Measurements from ENCODE around the gene PIP4K2B.

The PIP4K2B gene

DNA sequence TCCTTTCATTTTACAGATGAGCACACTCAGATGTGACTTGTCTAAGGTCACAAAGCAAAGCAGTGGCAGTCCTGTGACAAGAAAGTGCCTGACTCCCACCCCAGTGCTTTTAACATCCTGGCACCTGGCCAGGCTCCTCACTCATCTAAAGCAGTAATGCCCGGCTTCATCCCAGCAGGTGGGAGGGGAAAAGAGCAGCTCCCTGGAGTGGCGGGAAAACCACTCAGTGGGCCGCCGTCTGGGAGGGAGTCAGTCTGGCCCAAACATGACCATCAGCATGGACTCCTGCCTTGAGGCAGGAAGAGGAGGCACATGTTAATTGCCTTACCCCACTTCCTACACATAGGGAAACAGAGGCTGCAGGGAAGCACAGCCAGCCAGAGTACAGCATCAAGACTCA is 53.8 kb downstream of the PIP4K2B start:
- TF ChIP-seq ZNF274 (IDR thresholded peaks at IDR 0.05; ENCODE audit: low read depth, low read length) = no peak

DNA sequence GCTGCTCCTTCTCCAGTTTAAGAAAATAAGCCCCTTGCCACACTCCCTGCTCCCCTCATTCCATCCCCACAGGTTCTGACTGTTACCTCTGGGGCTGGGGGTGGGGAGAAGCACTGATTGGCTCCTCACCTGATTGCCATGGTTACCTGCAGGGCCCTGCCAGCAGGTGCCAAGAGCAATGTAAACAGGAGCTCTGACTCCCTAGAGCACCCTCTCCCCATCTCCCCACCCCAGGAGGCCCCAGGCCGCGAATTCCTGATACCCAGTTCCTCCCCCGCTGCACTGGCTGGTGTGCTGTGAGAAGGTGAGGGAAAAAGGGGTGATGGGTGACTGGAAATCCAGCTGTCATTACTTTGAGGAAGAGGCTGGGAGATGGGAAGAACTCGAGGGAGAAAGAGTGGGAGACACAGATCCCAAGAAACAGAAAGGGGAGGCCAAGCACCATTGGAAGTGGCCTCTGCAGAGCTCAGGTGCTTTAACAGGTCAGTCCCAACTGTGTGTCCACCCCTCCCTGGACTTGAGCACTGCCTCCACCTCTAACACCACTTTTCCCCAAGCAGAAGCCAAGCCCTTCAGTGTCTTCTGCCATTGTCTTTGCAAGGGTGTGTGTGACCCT is 55.7 kb downstream of the PIP4K2B start:
- no peak overlapping the region for H3K4me3 ChIP-seq (ENCODE audit: low read length)
- no peak for TF ChIP-seq ZNF274 (IDR thresholded peaks at IDR 0.05; ENCODE audit: low read depth, low read length)

More for the DNA sequence above, 53.8 kb downstream of the PIP4K2B start:
- no peak overlapping the region; the same call in 1 of the 2 replicates for H3K4me3 ChIP-seq (ENCODE audit: low read length)

DNA sequence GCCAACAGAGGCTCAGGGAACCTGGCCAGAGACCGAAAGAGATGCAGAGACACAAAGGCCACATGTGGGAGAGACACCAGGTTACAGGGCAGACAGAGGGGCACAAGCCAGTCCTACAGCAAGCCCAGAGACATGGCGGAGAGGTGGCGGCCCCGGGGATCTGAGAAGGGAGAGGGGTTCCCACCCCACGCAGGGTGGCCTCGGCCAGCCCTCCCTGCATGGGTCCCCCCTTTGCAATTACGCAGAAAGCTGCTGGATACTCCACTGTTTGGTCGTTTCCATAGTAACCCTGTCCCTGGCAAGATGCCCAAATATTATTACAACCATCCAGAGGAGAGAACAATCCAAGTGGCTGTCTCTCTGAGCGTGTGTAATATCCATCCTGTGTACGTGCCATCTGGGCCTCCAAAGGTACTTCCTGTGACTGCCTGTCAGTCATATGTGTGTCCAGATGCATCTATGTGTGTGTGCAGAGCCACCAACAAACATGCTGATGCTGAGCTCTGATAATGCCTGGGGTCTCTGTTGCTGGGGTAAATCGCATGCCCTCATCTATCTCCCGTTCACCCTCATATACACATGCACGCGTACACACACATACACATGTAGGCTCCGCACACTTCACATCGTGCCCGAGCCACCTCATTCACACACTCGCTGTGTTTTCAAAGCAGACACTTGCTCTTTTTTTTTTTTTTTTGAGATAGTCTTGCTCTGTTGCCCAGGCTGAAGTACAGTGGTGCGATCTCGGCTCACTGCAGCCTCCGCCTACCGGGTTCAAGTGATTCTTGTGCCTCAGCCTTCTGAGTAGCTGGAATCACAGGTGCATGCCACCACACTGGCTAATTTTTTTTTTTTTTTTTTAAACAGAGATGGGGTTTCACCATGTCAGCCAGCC is 56.7 kb downstream of the PIP4K2B start:
- no peak for TF ChIP-seq ZNF274 (IDR thresholded peaks at IDR 0.05; ENCODE audit: low read depth, low read length)
- H3K4me3 ChIP-seq (ENCODE audit: low read length) = no peak overlapping the region

DNA sequence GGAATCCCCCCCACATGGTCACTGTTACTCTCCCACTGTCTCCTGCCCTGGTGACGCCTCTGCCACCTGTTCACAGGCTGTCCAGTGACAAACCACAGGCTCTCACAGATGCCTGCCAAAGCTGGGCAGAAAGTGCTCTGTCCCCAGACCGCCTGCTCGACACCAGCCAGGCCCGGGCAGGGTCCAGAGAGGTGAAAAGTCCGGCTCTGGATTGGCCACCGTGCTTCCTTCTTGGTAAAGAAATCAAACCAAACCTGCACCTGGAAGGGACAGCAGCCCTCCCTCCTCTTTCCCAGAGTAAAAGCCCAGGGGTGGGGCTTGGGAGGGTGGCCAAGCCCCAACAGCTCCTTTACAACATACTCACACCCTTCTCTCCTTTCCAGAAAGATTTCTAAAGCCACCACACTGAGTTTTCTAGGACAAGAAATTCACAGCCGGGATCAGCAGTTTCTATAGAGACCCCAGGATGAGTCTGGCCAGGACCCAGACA is 57.4 kb downstream of the PIP4K2B start:
- no peak for TF ChIP-seq ZNF274 (IDR thresholded peaks at IDR 0.05; ENCODE audit: low read depth, low read length)
- no peak overlapping the region for H3K4me3 ChIP-seq (ENCODE audit: low read length)

DNA sequence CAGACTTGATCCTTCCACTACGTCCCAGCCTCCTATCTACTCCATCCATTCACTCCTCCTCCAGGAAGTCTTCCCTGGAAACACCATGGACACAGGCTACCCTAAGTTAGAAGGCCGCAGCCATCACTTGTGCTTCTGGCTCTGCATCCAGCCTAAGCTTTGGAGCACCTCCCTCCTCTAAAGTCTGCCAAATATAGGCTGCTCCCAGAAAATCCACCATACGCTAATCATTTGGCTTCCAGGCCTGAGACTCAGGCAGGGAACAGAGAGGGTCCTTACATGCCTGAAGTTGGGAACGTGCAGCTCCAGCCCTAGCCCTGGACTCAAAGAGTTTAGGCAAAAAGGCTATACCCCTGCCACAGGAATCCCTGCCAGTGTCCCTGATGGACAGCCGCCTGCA is 57.9 kb downstream of the PIP4K2B start:
- no peak overlapping the region for H3K4me3 ChIP-seq (ENCODE audit: low read length)
- no peak for TF ChIP-seq ZNF274 (IDR thresholded peaks at IDR 0.05; ENCODE audit: low read depth, low read length)

DNA sequence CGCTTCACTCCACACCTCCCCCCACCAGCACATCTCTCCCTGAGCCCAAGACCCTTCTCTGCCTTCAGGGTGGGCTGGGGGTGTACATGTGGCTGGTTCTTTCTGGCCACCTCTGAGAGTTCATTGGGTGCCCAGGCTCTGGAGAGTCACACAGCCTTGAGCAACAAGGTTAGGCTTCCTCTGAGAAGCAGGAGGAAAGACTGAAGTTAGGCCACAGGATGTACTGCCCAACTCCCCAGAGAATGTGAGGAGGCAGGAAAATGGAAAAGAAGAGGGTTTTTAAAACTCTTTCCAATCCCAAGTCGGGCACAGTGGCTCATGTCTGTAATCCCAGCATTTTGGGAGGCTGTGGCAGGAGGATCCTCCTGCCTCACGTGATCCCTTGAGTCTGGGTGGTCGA is 58.5 kb downstream of the PIP4K2B start:
- TF ChIP-seq ZNF274 (IDR thresholded peaks at IDR 0.05; ENCODE audit: low read depth, low read length) = no peak
- H3K4me3 ChIP-seq (ENCODE audit: low read length) = no peak overlapping the region

DNA sequence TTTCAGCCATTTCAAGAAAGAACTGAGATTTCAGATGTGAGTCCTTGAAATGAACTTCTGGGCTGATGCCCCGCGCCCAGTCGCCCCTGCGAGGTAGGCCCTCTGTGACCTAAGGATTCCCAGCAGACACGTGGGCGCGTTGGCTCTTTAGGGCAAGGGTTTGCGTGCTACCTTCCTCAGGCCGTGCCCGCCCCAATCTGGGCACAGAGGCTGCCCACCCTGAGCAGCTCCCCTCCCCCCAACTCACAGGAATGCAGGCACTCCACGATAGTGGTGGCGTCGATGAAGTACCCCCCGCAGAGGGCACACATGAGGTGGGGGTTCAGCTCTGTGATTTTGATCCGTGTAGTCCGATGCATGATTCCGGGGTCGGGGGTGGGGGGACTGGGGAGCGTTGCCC is 59.3 kb downstream of the PIP4K2B start:
- no peak overlapping the region for H3K4me3 ChIP-seq (ENCODE audit: low read length)
- TF ChIP-seq ZNF274 (IDR thresholded peaks at IDR 0.05; ENCODE audit: low read depth, low read length) = no peak

DNA sequence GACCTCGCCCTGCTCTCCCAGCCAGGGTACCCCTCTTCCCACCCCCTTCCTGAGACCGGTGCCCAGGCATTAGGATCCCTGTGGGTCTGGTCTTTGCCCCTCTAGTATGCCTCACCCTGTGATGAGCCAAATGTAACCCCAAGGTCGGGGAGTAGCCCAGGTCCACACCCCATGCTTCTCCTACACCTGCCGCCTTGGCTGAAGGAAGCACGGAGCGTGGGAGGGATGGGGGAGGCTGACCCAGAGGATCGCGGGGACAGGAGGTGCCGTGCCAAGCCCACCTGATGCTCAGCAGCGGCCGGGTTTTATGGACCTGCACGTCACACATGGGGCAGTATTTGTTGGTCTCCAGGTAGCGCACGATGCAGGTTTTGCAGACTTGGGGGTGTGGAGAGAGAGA is 60.1 kb downstream of the PIP4K2B start:
- no peak overlapping the region for H3K4me3 ChIP-seq (ENCODE audit: low read length)
- no peak for TF ChIP-seq ZNF274 (IDR thresholded peaks at IDR 0.05; ENCODE audit: low read depth, low read length)

DNA sequence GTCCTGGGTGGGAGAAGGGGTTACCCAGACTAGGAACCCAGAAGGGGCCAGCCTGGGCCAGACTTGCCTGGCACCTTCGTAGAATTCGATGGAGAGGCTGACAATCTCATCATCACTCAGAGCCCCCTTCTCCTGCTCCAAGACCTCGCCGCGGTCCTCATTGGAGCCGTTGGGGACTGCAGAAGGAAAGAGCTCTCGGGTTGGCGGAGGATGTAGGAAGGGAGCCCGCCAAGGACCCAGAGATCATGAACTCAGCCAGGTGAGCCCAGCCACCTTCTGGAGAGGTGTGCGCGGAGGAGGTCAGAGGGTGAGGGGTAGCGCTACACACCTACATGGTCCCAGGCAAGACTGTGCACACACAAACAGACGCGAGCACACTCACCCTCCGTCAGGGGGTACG is 60.7 kb downstream of the PIP4K2B start:
- TF ChIP-seq ZNF274 (IDR thresholded peaks at IDR 0.05; ENCODE audit: low read depth, low read length) = no peak
- H3K4me3 ChIP-seq (ENCODE audit: low read length) = no peak overlapping the region

DNA sequence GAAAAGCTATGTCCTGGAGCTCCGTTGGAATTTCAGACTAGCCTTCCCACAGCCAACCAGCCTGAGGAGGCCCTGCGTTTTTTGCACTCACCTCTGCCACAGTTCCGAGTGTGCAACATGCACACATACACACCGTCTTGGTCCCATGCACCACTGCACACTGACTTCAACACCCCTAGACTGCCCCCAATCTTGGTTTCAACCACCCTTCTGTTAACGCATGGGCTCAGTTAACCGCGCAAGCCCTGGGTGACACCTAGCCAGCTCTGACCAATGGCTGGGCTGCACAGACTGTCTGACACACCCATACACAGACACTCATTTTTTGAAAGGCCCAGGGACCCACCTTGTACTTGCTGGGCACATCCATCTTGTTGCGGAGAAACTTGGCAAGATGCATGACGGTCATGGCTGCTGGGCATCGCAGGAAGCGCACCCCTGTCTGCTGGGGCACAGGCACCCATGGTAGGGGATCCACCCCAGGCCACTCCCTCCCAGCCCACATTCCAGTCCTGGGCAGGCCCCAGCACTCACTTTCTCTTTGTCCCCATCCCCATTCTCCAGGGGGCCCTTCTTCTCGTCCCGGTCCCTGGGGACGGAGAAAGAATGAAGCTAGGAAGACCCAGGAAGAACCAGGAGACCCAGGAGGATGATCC is 61.2 kb downstream of the PIP4K2B start:
- TF ChIP-seq ZNF274 (IDR thresholded peaks at IDR 0.05; ENCODE audit: low read depth, low read length) = no peak
- no peak overlapping the region for H3K4me3 ChIP-seq (ENCODE audit: low read length)

DNA sequence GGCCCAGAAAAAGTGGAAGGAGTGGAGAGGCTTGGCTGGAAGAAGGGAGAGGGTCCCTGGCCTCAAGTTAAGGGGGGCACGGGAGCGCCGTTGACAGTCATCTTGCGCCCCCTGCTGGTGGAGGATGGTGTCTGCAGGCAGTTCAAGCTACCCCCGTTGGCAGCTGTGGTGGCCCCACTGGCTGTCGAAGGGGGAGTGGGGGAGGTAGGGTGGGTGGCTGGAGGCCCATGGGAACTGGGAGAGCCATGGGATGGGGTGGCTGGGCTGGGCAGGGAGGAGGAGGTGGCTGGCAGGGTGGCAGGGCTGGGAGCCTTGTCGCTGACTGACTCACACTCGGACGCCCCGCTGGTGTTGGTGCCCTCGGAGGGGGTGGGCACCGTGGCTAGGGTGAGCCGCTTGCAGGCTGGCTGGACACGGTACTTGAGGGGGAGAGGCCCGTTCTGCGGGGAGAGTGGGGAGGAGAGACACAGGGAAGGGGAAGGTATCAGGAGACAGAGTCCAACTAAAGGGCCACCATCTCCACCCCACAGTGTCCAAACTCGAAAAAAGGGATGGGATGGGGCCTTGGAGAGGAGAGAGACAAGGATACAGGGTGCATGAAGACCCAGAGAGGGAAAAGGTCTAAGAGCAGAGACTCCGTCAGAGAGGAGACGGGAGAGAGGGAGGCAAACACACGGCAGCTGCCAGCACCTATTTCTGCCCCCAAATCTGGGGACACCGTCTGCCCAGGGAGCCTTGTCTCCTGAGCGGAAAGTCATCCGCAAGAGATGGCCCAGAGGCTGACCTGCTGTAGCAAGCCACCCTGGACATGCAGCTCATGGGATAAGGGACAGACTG is 64.0 kb downstream of the PIP4K2B start:
- no peak overlapping the region for H3K4me3 ChIP-seq (ENCODE audit: low read length)
- TF ChIP-seq ZNF274 (IDR thresholded peaks at IDR 0.05; ENCODE audit: low read depth, low read length) = no peak

DNA sequence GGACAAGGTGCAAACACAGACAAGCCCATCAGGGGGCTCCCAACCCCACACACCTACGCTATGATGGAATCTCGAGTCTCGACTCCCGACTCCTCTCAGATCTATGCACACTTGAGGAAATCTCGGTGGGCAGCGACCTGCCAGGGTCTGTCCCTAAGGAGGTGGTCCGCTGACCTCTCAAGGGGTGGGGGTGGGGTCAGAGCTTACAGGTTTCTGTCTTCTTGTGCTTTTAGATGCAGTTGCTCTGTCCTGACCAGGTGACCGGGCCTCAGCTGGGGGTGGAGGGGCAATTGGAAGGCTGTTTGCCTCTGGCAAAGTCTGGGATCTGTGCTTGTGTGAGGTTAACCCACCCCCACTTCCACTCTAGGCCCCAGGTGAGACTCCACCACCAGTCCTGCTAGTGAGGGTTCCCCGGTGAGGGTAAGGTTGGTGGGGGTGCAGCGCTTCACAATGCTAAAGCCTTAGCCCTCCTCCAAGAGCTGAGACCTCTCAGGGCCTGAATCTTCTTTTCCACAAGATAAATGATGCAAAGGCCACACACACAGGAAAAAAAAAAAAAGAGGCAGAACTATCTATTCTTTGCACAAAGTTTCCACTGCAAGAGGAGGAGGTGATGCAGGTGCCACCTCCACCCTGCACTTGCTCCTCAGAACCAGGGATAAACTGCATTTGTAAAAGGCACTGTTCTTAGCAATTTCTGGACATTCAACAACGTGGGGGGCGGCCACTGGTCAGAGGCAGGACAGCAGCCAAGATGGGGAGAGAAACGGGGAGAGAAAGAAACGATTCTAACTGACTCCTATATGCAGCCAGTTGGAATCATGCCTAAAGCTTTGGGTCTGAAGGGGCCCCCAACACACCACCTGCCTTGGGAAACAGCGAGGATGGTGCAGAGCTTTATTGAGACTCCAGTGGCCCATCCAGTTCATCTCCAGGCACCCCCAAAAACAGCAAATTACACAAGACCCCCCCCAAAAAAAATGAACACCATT is 65.1 kb downstream of the PIP4K2B start:
- no peak for TF ChIP-seq ZNF274 (IDR thresholded peaks at IDR 0.05; ENCODE audit: low read depth, low read length)
- H3K4me3 ChIP-seq (ENCODE audit: low read length) = no peak overlapping the region
